Vagina (tissue), 2 donors: Measurements from ENCODE around the gene BBS5.

ENCODE experiments used
- CTCF ChIP-seq, 3 experiments: fragments of 450-650 bp in 2 of 3; fragments of 200-600 bp in 1 of 3; sonication (generic) in 1 of 3; IDR thresholded peaks; one replicate each; pipeline ENCODE4 v1.5.1; 2017 to 2019; ENCODE audit warnings: antibody characterized with exemption in 3 of 3, mild to moderate bottlenecking in 2 of 3, moderate library complexity in 2 of 3
- POLR2A ChIP-seq, 2 donors: fragments of 450-650 bp; IDR thresholded peaks; one replicate each; pipeline ENCODE4 v1.6.1; 2017; ENCODE audit warnings: antibody characterized with exemption in 2 of 2, mild to moderate bottlenecking in 2 of 2, moderate library complexity in 2 of 2
- POLR2AphosphoS5 ChIP-seq, 2 donors: sonication (generic); formaldehyde crosslinking; IDR thresholded peaks; one replicate each; pipeline ENCODE4 v1.9.0; 2017; ENCODE audit warnings: antibody characterized with exemption in 2 of 2, mild to moderate bottlenecking in 2 of 2, low read depth in 1 of 2; ENCODE audit not compliant: insufficient read depth in 1 of 2

- TF ChIP-seq CTCF (IDR thresholded peaks at IDR 0.05) = no peak
- TF ChIP-seq POLR2A (IDR thresholded peaks at IDR 0.05) = no peak
- TF ChIP-seq POLR2AphosphoS5 (IDR thresholded peaks at IDR 0.05; ENCODE audit: insufficient read depth in 1 of 2, low read depth in 1 of 2) = no peak
Observed at GRCh38 chr2:169472249-169472648, 7.0 kb upstream of the BBS5 start.
